WERI-Rb-1 (cell line): Measurements from ENCODE around the gene STK10.

Source experiments
- DNase-seq: peaks from one replicate; pipeline ENCODE4 v3.0.0-alpha.2; 2020
- H3K27ac ChIP-seq: fragments of 250-450 bp; sonication (Bioruptor Pico); 2 replicates; pipeline ENCODE4 v1.5.1; 2020; ENCODE audit warnings: mild to moderate bottlenecking, moderate library complexity
- H3K27me3 ChIP-seq: fragments of 250-450 bp; sonication (Bioruptor Pico); 2 replicates; pipeline ENCODE4 v1.5.1; 2021; ENCODE audit warnings: mild to moderate bottlenecking, low read depth, moderate library complexity; ENCODE audit not compliant: insufficient read depth, severe bottlenecking
- H3K36me3 ChIP-seq: fragments of 250-450 bp; sonication (Bioruptor Pico); 2 replicates; pipeline ENCODE4 v1.5.1; 2020; ENCODE audit warnings: mild to moderate bottlenecking, moderate library complexity
- H3K4me3 ChIP-seq: 2 replicates; pipeline ENCODE4 v1.5.1; 2011; ENCODE audit warnings: low read depth, mild to moderate bottlenecking, control low read depth, low read length
- H3K9me3 ChIP-seq: fragments of 250-450 bp; sonication (Bioruptor Pico); 2 replicates; pipeline ENCODE4 v1.5.1; 2021; ENCODE audit warnings: mild to moderate bottlenecking, moderate library complexity; ENCODE audit not compliant: severe bottlenecking
- TF ChIP-seq, protein P1 (sequence below): IDR thresholded peaks from 2 replicates; pipeline ENCODE4 v1.5.1; 2011; ENCODE audit warnings: low read depth, mild to moderate bottlenecking, control low read depth, inconsistent platforms, low read length

The STK10 gene

DNA sequence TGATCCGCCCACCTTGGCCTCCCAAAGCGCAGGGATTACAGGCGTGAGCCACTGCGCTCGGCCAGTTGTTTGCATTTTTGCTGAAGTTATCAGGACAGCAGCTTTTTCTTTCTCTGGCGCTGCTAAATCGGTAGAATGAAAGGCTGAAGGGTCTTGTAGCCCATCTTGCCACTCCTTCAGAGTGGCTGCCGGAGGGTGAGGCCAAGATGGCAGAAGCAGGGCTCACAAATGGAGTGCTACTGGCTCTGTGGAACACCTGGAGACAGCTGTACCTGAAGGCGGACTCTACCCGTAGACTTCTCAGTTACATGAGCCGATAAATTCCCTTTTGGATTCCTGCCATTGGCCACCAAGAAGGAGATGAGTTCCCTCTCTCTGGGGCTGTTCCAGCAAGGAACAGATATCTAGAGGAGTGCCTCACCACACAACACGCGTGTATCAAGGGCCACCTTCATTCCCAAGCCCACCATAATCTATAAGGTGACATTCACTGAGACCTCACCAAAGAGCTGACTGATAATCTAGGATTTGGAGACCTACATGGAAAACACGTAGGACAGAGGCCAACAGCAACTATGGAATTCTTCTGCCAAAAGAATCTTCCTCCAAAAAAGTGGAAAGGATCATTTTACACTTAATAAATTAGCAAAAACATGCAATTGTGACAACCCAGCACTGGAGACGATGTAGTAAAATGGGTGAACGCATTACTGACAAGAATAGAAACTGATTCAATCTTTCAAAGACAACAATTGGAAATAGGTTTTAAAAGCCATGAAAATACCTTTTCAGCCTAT is 21.8 kb downstream of the STK10 start:
- no peaks in the 10 kb centered on the region for H3K36me3 ChIP-seq
- H3K9me3 ChIP-seq: no peaks in the 10 kb centered on the region
- no peak overlapping the region for H3K4me3 ChIP-seq
- TF ChIP-seq, protein P1, sequence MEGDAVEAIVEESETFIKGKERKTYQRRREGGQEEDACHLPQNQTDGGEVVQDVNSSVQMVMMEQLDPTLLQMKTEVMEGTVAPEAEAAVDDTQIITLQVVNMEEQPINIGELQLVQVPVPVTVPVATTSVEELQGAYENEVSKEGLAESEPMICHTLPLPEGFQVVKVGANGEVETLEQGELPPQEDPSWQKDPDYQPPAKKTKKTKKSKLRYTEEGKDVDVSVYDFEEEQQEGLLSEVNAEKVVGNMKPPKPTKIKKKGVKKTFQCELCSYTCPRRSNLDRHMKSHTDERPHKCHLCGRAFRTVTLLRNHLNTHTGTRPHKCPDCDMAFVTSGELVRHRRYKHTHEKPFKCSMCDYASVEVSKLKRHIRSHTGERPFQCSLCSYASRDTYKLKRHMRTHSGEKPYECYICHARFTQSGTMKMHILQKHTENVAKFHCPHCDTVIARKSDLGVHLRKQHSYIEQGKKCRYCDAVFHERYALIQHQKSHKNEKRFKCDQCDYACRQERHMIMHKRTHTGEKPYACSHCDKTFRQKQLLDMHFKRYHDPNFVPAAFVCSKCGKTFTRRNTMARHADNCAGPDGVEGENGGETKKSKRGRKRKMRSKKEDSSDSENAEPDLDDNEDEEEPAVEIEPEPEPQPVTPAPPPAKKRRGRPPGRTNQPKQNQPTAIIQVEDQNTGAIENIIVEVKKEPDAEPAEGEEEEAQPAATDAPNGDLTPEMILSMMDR: no peak
- H3K27ac ChIP-seq: no peak overlapping the region
- DNase-seq: no peak
- no peaks in the 10 kb centered on the region for H3K27me3 ChIP-seq

DNA sequence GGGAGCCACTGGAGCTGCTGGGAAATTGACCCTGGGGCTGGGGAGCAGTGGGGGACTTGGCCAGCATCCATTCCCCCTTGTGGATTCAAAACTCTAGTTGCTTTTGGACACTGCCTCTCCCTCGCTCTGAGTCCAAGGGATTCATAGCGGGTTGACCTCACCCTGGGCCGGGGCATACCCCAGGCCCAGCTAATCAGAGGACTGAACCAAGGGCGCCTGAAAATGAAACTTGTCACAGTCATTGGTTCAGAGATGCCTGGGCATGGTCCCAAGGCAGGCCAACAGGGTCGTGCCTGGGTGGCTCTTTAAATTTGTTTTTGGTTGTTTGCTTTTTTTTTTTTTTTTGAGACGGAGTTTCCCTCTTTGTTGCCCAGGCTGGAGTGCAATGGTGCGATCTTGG is 22.6 kb downstream of the STK10 start:
- H3K9me3 ChIP-seq: no peaks in the 10 kb centered on the region
- no peak overlapping the region for H3K4me3 ChIP-seq
- H3K27ac ChIP-seq: no peak overlapping the region
- no peak for DNase-seq
- TF ChIP-seq, protein P1: no peak
- H3K27me3 ChIP-seq: no peaks in the 10 kb centered on the region
- H3K36me3 ChIP-seq: no peaks in the 10 kb centered on the region

DNA sequence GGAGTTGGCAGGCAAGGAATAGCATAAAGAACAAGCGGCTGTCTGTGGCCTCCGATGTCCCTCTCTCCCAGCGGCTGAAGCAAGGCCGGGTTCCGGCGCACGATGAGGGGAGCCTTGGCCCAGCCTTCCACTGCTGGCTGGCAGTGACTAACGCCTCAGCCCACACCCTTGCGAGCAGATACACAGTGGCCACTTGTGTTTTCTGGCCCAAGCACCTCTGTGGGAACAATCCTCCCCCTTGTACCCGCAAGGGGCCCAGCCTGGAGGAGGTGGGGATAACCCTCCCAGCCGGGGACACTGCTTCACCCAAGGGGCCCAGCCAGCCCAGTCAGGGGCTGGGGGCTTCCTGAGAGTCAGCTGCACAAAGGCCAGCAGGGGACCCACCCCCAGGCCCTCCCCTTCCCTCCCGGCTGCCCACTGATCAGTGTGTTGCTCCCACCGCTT is 23.2 kb downstream of the STK10 start:
- H3K27ac ChIP-seq: no peak overlapping the region
- no peaks in the 10 kb centered on the region for H3K9me3 ChIP-seq
- TF ChIP-seq, protein P1: no peak
- no peak for DNase-seq
- H3K36me3 ChIP-seq: no peaks in the 10 kb centered on the region
- H3K4me3 ChIP-seq: no peak overlapping the region
- H3K27me3 ChIP-seq: no peaks in the 10 kb centered on the region

DNA sequence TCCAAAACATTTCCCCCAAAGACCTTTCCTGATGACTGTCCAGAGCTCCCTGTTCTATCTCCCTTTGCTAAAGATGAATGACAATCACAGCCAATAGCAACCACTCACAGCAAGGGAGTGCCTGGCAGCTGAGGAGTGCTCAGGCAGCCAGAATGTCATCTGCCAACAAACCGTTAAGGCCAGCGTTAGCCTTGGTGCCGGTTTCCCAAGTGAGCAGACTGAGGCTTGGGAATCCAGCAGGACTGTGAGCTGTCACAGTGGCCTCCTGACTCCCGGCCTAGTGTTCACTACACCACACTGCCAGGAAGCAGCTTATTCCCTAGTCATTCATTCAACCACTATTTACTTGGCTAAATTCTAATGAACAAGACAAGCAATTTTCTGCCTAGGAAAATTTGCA is 24.7 kb downstream of the STK10 start:
- TF ChIP-seq, protein P1: no peak
- H3K9me3 ChIP-seq: no peaks in the 10 kb centered on the region
- no peak overlapping the region for H3K4me3 ChIP-seq
- no peaks in the 10 kb centered on the region for H3K36me3 ChIP-seq
- no peak overlapping the region for H3K27ac ChIP-seq
- DNase-seq: no peak
- no peaks in the 10 kb centered on the region for H3K27me3 ChIP-seq

DNA sequence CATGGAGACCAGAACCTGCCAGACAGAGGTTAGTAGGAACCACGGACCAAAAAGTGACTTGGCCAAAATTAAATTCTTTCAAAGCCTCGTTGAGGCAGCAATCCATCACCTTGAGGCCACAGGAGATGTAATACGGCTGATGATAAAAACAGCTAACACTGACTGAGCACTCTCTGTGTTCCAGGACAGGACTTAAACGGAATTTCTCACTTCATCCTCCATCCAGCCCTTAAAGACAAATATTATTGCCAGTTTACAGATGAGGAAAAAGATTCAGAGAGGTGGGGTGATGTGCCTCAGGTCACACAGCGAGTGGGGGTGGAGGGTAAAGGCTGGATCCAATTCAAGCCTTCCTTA is 25.1 kb downstream of the STK10 start:
- H3K27me3 ChIP-seq: no peaks in the 10 kb centered on the region
- H3K27ac ChIP-seq: no peak overlapping the region
- no peaks in the 10 kb centered on the region for H3K9me3 ChIP-seq
- no peaks in the 10 kb centered on the region for H3K36me3 ChIP-seq
- DNase-seq: no peak
- H3K4me3 ChIP-seq: no peak overlapping the region
- TF ChIP-seq, protein P1: no peak
